HG03558 (cell line): Measurements from ENCODE around the gene CRYAB.
"Not testable (repeated sequence)": the region's sequence is repeated elsewhere in the genome, so short reads cannot be mapped to it uniquely, and the experiment has no call there.

Experiments used
- ATAC-seq: cut with Tn5 transposase; IDR thresholded peaks from one replicate; pipeline ENCODE4 v1.9.1; 2021; ENCODE audit warnings: moderate number of reproducible peaks; ENCODE audit not compliant: unreplicated experiment; ENCODE audit errors: extremely low read depth

The CRYAB gene

GRCh38 chr11:111910676-111911562, 651 bp downstream of the CRYAB start:
- no peak for ATAC-seq

- no peak for ATAC-seq
These were observed 2.2 kb downstream of the CRYAB start for GRCh38 chr11:111909378-111909777.

- no peak for ATAC-seq
These were observed 2.8 kb downstream of the CRYAB start for GRCh38 chr11:111908639-111909305.

- no peak for ATAC-seq
These were observed 4.9 kb downstream of the CRYAB start for GRCh38 chr11:111906680-111907079.

GRCh38 chr11:111905411-111905810, 6.2 kb downstream of the CRYAB start:
- no peak for ATAC-seq

- no peak for ATAC-seq
These were observed 24.7 kb downstream of the CRYAB start for GRCh38 chr11:111886844-111887243.

- no peak for ATAC-seq
These were observed 25.5 kb downstream of the CRYAB start for GRCh38 chr11:111886032-111886431.

GRCh38 chr11:111885053-111885452, 26.5 kb downstream of the CRYAB start:
- ATAC-seq: not testable (repeated sequence)

GRCh38 chr11:111882202-111882601, 29.4 kb downstream of the CRYAB start:
- no peak for ATAC-seq

GRCh38 chr11:111879637-111879960, 32.0 kb downstream of the CRYAB start:
- no peak for ATAC-seq

GRCh38 chr11:111878849-111879636, 32.5 kb downstream of the CRYAB start, which contains the start of the genes CFAP68 and FDXACB1:
CFAP68 (plus strand) TSS chr11:111879541; CDS start chr11:111879561, 20 bp downstream.
FDXACB1 (minus strand) TSS chr11:111879165; CDS start chr11:111879132, 33 bp downstream.
- peak; percentile 68 for ATAC-seq

GRCh38 chr11:111878385-111878848, 33.2 kb downstream of the CRYAB start:
- ATAC-seq: no peak

- ATAC-seq: no peak
These were observed 39.8 kb downstream of the CRYAB start for GRCh38 chr11:111871693-111872161.

GRCh38 chr11:111870886-111871692, 40.5 kb downstream of the CRYAB start, which contains the start of gene ALG9:
ALG9 (minus strand) TSS chr11:111871581; CDS start chr11:111871482, 99 bp downstream.
- no peak for ATAC-seq

GRCh38 chr11:111870522-111870885, 41.1 kb downstream of the CRYAB start:
- no peak for ATAC-seq

GRCh38 chr11:111870113-111870512, 41.5 kb downstream of the CRYAB start:
- ATAC-seq: no peak

- no peak for ATAC-seq
These were observed 51.3 kb downstream of the CRYAB start for GRCh38 chr11:111860257-111860656.
